Measurements from ENCODE around the gene BRSK2.
"Not testable (repeated sequence)": the region's sequence is repeated elsewhere in the genome, so short reads cannot be mapped to it uniquely, and the experiment has no call there.

BRSK2 gene

GRCh38 chr11:1501421-1502167, 111.9 kb downstream of the BRSK2 start:
- DNase-seq (ENCODE audit: low read depth): no peak

DNA sequence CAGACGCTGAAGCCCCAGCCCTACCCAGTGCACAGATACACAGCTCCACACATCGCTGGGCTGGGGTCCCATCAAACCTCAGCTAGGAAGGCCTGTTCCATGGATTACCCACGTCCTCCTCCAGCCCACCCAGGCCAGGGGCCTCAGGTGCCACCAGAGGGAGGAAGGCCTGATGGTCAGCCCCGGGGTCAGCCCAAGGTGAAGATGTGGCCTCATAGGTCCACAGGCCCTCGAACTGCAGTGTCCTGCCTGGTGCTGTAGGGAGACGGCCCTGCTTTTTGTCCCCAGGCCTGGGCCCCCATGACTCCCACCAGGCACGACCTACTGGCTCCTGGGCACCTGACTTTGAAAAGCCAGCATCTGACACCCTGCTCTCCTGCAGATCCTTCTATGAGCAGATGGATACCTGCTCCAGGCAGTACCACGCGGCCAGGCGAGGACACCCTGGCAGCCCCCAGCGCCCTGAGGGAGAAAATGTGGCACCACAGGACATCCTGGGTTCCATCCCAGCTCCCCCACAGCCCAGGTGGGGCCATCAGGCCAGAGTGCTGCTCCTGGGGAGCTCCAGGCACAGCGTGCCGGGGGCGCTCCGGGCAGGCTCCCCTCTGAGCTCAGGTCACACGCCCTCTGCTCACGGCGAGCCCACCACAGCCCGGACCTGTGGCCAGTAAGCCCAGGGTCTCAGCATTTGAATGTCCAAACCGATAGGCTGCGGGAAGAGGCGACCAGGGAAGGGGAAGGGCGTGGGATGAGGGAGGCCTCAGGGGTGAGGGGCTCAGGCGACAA, 112.6 kb downstream of the BRSK2 start:
- DNase-seq (ENCODE audit: low read depth): no peak

DNA sequence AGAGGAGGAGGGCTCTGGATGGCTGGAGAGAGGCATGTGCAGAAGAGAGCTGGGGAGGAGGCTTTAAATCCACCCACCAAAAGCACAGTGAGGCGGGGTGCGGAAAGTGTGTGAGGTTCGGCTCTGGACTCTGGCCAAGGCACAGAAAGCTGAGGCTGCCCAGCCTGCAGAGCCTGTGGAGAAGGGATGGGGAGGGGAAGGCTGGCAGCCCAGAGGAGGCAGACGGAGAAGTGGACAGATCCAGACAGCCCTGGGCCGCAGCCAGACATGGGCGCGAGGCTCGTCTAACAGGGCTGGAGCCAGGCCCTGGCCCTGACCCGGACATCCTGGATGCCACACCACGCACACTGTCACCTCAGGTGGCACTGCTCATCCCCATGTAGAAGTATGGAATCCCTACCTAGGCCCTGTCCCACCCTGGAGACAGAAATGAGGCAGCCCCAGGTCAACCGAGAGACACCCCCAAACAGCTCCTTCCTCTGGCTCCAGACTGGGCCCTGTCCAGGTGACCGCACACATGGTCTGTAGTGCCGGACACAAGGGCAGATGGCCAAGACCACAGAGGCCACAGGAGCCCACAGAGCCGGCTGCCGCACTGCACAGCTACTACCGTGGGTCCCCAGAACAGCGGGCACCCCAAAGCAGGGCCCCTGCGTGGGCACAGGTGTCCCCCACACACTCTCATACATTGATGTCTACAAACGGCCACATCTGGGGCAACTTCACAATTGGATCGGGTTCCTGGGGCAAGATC, 113.4 kb downstream of the BRSK2 start:
- DNase-seq (ENCODE audit: low read depth): no peak

- DNase-seq (ENCODE audit: low read depth): no peak
Observed at GRCh38 chr11:1503708-1504104, 114.0 kb downstream of the BRSK2 start.

DNA sequence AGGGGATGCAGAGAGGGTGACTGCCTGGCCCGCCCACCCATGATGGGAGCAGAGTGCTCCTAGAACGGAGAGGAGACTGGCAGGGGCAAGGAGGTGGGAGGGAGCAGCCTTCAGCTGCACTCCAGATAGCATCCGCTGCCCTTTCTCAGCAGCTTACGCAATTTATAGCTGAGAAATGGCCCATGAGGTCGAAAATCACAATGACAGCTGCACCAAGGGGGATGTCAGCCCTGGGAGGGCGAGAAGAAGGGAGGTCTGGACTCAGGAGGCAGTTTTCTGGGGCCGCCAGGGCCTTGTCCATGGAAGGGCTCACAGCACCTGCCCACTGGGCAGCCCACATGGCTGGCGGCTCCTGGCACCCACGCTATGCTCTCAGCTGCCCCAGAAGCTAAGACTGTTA, 114.4 kb downstream of the BRSK2 start:
- DNase-seq (ENCODE audit: low read depth): no peak

- no peak for DNase-seq (ENCODE audit: low read depth)
Observed at GRCh38 chr11:1504581-1505290, 115.0 kb downstream of the BRSK2 start.

DNA sequence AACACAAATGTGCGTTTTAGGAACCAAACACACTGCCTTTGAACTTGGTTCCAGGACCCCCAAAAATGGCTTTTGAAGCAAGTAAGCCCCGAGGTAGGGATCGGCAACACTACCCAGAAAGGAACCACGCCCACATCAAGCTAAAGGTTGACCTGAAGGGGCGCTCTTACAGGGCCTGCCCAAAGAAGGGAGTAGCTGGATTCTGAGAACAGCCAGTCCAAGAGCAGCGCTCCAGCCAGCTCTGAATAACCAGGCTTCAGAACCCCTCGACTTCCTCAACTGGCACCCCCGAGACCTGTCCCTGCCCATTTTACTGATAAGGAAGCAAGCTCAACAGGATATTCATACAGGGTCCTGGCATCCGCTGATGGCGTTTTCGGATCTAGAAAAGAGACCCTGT, 115.7 kb downstream of the BRSK2 start:
- no peak for DNase-seq (ENCODE audit: low read depth)

- no peak for DNase-seq (ENCODE audit: low read depth)
Observed at GRCh38 chr11:1506981-1507380, 117.2 kb downstream of the BRSK2 start.

GRCh38 chr11:1507381-1508140, 117.8 kb downstream of the BRSK2 start:
- no peak for DNase-seq (ENCODE audit: low read depth)

DNA sequence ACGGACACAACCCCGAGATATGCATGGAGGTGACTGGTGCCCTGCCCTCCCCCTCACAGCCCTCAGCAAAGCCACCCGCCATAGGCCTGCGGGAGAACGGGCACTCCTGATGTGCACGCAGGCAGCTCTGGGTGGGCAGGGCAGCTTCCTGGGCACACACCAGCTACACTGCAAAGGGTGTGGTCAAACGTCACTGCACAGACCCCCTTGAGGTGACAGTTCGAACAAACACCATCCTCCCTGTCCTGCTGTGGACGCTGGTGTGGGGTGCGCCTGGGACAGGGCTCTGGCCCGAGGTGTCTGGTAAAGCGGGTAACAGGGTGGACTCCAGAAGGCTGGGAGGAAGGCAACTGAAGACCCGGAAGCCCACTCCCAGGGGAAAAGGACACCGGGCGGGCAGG, 118.8 kb downstream of the BRSK2 start:
- DNase-seq (ENCODE audit: low read depth): no peak

GRCh38 chr11:1508986-1509385, 119.3 kb downstream of the BRSK2 start:
- no peak for DNase-seq (ENCODE audit: low read depth)

DNA sequence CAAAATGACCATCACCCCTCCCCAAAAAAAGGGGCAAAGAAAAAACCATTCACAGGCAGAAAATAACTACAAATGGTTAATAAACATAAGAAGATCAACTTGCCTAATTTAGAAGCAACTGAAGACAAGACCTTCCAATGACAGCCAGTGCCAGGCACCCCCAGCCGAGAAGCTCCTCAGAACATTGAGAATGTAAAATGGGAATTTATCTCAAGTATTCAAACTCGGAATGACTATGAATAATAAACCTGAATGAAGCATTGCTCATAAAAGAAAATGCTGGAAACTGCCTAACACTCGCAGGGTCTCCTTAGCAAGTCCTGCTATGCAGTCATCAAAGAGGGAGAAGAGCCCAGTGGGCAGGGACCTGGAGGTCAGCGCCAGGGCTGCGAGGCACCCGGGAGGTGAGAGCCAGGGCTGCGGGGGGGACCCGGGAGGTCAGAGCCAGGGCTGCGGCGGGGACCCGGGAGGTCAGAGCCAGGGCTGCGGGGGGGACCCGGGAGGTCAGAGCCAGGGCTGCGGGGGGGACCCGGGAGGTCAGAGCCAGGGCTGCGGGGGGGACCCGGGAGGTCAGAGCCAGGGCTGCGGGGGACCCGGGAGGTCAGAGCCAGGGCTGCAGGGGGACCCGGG, 120.0 kb downstream of the BRSK2 start:
- no peak for DNase-seq (ENCODE audit: low read depth)

DNA sequence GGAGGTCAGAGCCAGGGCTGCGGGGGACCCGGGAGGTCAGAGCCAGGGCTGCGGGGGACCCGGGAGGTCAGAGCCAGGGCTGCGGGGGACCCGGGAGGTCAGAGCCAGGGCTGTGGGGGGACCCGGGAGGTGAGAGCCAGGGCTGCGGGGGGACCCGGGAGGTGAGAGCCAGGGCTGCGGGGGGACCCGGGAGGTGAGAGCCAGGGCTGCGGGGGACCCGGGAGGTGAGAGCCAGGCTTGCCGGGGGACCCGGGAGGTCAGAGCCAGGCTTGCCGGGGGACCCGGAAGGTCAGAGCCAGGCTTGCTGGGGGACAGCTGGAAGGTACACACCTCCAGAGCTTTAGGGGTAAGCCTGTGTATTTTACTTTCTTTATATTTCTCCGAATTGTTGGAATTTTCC, 120.6 kb downstream of the BRSK2 start:
- not testable (repeated sequence) for DNase-seq (ENCODE audit: low read depth)

- DNase-seq (ENCODE audit: low read depth): no peak
Observed at GRCh38 chr11:1510928-1511327, 121.2 kb downstream of the BRSK2 start.

- DNase-seq (ENCODE audit: low read depth): no peak
Observed at GRCh38 chr11:1511937-1512496, 122.3 kb downstream of the BRSK2 start.

All from stimulated activated CD8-positive, alpha-beta memory T cell treated with anti-CD3 and anti-CD28 coated beads, Interleukin-12 subunit alpha, Interleukin-12 subunit beta, amount 100 ng/mL, for 4 hours (primary cell).